Right kidney (tissue), 1 donor: ENCODE measurements around the gene OTUD7B.
"Not testable (repeated sequence)": the region's sequence is repeated elsewhere in the genome, so short reads cannot be mapped to it uniquely, and the experiment has no call there.

Source experiments
- DNase-seq: peaks from one replicate; pipeline ENCODE4 v3.0.0-alpha.2; 2016

Gene OTUD7B

DNA sequence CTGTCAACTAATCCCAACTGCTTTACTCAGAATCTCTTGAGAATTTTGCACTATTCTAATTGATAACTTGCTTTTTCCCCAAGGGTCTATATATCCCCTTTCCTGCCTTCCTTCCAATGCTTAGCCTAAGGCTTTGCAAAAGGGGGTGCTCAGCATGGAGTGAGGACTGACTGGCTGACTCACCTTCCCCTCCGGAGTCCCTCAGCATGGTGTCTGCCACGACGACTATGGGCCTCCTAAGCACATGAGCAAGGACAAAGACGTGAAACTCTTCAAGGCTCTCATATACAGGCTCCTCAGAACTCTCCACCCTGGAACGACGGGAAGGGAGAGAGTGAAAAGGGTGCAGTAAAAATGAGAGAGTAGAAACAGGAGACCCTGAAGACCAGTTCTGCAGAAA lies 60.6 kb downstream of the OTUD7B start:
- DNase-seq, result no peak

DNA sequence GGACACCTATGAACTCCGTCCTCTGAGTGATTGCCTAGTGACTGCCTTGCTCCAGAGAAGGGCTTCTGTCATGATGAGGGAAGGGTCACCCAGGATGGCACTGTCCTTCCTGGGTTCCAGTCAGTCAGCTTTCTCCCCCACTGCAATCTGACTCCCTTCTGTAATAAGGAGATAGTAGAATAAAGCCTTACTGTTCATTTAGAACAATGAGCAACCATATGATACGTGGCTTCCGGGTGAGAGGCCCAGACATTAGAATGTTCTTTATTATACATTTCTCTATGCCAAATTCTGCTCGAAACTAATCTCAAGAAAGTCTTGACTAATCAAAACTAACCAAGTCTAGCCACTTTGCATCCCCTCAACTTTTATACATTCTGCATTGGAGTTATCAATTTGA lies 65.3 kb downstream of the OTUD7B start:
- no peak for DNase-seq

DNA sequence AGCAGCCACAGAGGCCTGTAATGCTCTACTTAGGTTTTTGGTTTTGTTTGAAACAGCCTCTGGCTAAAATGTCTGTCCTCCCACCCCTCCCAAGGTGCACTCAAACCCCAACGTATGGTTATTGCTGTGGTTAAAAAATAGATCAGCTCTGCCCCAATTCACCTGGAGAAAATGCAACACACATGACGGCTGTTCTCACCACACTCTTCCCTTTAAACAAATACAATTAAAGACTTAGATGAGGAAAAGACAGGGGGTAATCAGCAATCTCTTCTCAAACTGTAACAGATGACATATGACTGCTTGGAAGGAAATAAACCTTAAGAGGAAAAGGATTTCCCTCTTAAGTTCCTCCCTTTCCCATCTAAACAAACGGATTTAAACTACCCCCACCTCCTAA lies 67.6 kb downstream of the OTUD7B start:
- no peak for DNase-seq

DNA sequence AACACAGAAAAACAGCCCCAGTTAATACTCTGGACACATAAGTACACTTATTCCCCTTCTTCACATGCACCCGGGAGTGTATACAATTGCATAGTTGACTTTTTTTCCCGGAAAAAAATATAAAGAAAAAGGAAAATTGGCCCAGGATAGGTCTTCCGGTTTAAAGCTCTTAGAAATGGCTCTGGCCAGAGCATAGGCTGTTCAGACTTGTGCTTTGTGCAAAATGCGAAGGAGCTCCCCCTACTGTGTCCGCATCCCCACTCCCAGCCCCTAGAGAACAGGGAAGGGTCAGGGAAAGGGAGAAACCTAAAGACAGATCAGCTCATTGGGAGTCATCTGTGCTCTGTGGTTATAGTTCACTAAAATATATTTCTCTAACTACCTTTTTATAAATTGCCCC lies 68.3 kb downstream of the OTUD7B start:
- DNase-seq, result peak; percentile 14

DNA sequence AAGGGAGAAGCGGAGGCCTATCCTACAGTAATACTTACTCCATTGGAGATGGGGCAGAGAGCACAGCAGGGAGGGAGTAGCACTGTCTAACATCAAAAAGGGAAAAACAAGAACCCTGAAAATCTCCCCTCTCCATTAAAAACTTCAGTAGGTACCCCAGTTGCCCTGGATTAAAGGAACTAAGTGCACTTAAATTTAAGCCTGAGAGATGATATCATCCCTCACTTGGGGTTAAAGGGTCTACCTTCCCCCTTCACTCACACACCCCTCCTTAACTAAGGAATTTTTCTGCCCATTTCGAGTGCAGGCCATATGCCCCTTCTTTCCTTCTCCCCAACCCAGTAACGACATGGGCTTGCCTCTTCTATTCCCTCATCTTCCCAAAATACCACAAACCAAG lies 70.1 kb downstream of the OTUD7B start:
- no peak for DNase-seq

DNA sequence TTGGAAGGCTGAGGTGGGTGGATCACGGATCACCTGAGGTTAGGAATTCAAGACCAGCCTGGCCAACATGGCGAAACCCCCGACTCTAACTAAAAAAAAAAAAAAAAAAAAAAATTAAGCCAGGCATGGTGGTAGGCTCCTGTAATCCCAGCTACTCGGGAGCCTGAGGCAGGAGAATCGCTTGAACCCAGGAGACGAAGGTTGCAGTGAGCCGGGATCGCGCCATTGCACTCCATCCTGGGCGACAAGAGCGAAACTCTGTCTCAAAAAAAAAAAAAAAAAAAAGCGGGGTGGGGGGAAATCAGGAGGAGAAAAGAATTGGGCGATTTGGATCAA lies 71.9 kb downstream of the OTUD7B start:
- DNase-seq, result not testable (repeated sequence)

DNA sequence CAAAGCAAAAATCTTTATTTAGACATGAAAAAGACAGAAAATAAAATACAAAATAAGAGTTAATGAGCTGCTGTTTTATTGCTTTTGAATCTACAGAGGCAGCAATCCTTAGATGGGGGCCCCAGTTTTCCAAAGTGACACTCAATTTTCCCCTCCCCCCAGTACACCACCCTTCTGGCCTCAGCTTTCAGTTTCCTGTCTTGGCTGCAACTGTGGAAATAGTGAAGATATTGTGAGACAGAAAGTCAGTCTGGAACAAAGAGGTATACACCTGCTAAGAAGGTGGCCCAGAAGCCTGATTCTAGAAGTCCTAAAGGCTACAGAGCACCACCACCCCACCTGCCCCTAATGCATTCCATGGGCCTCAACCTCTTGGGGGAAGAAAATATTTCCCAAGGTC lies 72.8 kb downstream of the OTUD7B start:
- no peak for DNase-seq

DNA sequence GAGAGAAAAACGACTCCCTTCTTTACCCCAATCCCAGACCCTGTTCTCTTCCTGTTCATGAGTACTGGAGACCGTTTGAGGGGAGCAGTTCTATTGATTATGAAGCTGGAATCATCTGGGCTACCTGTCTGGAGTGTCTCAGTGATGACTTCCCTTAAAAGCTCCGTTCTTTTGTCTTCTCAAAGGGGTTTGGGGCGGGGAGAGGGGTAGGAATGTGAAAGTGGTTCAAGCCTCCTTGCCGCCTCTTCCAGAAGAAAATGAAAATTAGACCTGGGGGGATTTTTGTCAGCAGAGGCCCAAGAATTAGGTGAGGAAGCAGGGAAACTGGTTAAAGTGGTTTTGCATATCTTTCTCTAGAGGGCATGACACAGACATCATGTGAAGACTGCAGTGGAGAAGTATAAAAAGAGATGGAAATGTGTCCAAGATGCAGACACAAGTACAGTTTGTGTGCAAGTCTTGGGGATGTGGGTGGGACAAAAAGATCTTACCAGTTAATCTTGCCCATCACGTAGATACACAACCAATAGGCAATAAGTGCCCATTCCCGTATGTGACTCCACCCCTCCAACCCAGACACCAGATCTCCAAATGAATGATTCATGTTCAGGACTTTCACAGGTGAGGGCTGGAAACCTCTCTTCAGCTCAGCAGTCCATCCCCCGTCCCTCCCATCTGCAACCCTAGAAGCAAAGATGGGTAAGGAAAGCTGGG lies 73.4 kb downstream of the OTUD7B start:
- peak; percentile 54 for DNase-seq

DNA sequence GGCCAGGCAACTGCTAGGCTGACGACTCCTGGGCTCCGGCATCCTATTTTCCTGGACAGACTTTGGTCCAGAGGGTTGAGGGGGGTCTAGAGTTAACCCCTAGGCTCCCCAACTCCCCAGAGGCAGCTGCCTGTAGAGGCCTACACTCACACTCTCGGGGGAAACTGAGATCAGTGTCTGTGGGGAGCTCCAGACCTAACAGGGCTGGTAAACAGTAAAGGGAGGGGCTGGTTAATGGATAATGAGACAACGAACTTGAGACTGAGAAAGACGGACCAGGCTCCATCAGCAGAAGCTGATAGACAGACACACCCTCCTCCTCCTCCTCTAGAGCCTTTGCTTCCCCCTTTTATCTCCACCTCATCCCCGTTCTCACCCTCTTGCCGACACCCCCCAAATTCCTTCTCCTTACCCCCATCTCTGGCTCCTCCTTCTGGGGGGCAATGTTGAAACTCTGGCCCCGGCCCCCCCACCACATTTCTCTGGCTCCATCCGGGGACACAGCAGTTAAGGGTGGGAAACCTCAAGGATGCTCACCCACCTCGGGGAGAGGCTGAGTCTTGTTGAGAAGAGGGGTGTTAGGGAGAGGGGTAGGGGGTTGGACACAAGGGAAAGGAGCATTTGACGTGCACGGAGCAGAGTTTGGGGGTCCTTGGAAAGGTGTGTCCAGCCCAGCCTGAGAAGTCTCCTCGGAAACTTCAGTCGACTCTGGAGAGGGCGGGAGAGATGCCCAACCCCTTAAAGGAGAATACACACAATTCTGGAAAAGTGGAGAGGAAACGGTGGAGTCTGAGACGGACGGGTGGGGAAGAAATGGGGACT lies 74.1 kb downstream of the OTUD7B start, which contains the start of gene MTMR11:
Gene MTMR11 (minus strand): TSS at position 710 of the 822 bp plus-strand sequence. CDS start 232 bp downstream, at position 478.
- peak; percentile 57 for DNase-seq

DNA sequence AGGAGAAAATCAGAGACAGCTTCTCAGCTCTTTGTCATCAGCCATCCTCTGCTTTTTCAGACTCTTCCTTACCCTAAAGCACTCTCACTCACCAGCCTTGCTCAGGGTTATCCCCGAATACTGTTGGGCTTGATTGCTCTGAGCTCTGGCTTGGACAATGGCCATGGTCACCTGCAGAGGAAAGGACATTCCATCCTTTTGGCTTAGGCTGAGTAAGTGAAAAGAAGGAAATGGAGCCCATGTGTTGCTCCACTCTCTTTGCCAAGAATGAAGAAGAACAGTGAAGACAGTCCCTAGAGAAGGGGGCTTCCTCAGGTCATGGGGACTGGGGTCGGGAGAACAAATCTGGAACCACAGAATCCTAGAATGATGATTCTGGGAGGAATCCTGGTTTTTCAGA lies 76.2 kb downstream of the OTUD7B start:
- DNase-seq, result no peak

DNA sequence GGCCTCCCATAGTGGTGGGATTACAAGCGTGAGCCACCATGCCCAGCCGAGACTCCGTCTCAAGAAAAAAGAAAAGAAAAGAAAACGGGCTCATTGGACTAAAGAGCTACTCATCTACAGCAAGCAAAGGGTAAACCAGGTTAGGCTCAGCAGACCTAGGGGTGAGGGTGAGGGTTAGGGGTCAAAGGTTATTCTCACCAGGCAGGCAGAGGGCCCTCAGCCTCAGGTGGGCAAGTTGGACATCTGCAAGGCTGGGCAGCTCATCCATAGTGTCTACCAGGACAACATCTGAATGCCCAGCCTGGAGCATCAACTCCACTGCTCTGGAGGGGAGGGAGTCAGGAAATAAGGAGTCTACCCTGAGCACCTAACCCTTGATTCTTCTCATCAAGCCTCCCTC lies 77.3 kb downstream of the OTUD7B start:
- no peak for DNase-seq

DNA sequence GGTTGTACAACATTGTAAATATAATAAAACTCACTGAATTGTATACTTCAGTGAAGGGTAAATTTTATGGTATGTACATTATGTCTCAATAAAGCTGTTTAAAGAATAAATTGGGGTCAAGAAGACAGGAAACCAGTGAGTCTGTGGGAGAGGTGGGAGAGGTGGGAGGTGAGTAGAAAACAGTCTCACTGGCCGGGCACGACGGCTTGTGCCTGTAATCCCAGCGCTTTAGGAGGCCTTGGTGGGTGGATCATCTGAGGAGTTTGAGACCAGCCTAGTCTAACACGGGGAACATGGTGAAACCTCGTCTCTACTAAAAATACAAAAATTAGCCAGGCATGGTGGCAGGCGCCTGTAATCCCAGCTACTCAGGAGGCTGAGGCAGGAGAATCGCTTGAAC lies 78.1 kb downstream of the OTUD7B start:
- no peak for DNase-seq

DNA sequence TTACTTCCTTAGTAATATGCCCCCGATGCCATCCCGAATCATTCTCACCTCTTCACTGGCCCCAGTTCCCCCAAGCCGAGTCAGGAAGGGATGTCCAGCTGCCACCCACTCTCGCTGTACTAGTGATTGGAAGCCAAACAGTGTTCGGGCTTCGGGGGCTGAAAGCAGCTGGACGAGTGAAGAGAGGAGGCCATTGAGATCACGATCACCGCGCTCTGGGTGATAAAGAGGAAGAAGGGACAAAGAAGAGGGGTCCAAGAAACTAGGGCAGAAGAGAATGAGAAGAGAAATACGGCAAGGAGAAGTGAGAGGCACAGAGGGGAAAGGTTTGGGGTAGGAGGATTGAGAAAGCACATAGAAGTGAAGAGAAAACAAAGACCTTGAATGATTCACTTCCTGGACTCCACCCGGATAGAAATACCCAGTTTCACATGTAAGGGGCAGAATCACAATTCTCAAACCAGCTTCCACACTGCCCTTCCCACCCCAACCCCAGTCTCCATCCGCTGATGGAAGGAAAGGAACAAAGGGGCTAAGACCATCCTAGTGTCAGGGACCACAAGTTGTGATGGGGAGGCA lies 79.2 kb downstream of the OTUD7B start:
- no peak for DNase-seq

DNA sequence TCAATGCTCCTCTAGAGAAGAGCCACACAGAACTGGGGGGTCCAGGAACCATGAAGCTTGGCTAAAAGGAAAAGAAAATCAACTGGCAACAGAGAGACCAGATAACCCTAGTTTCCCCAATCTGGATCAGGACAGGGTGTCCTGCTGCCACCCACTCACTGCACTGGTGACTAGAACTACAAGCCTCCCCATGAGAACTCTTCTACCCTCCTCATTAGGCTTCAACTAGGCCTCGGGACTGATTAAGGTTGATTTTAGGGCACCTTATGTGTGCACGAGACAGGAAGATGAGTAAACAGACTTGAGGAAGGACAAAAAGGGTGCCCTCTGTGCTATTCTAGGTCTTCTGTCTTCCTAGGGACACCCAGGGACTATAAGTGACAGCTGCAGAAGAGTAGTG lies 80.7 kb downstream of the OTUD7B start:
- DNase-seq, result no peak

DNA sequence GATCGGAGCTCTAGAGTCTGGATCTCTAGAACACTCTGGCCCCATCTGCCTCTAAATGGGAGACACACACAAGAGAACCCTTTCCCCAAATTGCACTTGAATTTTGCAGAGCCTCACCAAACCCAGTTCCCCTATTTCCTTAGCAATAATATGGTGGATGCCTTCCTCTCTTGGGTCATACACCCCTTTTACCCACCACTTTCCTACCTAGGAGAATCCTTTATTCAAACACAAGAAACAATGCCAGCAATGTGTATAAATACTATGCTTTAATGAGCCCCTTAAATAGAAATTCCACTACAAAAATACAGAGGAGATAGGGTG lies 82.2 kb downstream of the OTUD7B start:
- DNase-seq, result no peak

DNA sequence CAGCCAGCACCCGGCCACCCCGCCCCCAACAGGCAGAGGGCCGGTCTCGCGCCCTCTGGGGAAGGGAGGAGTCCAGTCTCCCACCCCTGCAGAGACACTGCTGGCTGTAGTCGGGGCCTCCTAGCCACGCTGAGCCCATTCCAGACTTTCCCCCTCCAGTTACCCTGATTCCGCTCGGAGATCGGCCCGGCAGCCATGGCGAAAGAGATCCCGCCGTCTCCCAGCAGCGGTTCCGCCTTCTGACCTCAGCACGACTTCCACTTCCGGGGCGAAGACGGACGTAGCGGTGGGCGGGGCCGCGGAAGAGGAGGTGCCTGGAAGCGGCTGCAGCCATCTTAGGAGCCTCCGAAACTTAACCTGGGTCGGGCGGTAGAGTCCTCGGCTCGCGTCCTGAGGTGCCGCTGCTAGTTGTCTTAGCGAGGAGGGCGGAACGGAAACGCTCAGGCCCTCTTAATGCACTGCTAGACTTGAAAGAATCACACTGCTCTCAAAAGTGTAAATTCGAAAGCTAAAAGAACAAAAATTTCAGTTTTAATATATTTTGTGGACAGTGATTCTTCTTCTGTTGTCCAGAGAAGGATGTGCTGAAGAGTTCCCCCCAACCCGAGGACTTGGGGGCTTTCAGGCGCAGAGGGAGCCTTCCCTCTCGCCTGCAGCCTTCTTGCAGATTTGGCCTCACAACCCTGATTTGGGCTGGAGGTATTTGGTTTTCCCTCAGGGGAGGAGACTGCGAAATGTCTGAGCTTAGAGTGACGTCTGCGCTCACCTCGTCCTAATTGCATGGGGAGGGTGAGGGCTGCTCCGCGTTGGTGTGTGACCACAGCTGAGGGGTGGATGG lies 82.7 kb downstream of the OTUD7B start, which contains the start of gene SF3B4:
Gene SF3B4 (minus strand): TSS at position 241 of the 838 bp plus-strand sequence. CDS start 44 bp downstream, at position 197.
- DNase-seq, result peak; percentile 90

DNA sequence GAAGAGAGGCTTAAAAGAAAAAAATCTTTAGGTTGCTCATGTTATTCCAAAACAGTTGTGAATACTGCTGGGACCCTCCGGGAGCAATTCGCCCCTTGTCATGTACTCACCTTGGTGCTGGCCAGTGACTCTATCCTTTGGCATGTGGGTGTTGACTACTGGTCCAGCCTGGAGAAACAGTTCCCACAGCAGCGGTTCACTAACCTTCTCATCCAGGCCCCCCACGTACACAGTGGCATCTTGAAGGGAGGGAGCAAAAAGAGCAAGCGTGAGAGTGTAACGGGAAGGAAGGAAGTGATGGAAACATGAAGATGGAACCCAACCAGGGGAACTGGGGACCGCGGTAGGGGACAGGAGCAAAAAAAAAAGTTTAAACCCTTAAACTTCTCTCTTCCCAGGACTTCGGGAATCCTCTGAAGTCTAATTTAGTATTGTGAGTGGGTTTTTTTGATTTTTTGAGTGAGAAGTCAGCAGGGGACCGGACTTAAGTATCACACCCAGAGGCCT lies 83.4 kb downstream of the OTUD7B start:
- DNase-seq, result no peak

DNA sequence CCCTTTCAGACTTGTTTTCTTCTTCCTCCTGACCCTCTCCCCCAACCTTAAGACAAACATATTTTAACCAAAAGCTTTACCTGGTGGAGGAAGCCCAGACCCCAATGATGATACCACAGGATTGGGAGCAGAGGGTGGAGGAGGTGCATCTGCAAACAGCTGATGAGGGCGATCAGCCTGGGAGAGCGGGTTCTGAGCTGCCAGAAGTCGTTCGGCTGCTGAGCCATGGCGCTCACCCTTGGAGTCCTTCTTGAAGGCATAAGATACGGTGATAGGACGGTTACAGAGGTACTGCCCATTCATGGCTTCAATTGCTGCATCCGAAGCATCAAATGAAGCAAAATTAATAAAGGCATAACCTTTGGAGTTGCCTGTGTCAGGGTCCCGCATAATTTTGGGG lies 84.2 kb downstream of the OTUD7B start:
- no peak for DNase-seq

DNA sequence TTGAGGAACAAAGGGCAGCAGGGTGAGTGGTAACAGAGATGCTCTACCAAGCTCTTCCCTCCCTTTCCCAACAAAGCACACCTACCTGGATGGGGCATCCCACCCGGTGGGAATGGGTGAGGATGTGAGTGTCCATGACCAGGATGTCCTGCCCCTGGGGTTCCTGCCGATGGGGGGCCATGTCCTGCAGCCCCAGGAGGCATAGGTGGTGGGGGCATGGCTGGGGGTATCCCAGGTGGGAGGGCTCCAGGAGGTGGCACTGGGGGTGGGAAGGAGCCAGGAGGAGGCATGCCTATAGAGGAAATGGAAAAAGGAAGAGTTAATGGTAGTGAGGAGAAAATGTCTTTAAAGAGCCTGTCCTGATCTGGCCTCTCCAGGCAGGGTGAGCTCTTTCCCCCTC lies 84.8 kb downstream of the OTUD7B start:
- no peak for DNase-seq

DNA sequence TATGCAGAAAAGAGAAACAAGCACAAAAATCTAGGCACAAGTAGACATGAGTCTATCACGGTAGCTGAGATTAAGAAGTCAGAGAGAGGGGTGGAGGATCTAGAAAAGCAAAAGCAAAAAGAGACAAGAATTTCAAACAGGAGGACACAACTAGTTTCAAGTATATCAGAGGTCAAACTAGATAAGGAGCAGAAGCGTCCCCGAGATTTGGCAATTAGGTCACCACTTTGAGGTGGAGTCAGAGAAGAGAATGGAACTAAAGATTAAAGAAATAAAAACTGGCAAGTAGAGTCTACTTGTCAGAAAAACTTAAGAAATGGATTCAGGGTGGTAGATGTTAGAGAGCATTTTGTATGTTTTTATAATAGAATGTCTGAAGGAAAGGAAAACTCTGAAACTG lies 85.2 kb downstream of the OTUD7B start:
- DNase-seq, result no peak

DNA sequence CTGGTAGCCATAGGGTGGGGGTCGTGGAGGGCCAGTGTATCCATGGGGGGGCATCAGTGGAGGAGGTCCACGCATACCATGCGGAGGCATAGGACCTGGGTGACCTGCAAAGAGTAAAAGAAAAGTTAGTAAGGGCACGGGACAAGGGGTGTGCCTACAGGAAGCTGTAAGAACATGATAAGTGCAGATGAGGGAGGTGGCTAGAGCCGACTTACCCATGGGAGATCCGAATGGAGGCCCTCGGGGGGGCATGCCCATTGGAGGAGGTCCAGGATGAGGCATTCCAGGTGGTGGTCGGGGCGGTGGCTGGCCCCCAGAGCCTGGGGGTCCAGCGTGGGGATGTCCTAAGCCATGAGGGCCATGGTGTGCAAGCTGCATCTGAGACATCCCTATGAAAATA lies 86.9 kb downstream of the OTUD7B start:
- no peak for DNase-seq

DNA sequence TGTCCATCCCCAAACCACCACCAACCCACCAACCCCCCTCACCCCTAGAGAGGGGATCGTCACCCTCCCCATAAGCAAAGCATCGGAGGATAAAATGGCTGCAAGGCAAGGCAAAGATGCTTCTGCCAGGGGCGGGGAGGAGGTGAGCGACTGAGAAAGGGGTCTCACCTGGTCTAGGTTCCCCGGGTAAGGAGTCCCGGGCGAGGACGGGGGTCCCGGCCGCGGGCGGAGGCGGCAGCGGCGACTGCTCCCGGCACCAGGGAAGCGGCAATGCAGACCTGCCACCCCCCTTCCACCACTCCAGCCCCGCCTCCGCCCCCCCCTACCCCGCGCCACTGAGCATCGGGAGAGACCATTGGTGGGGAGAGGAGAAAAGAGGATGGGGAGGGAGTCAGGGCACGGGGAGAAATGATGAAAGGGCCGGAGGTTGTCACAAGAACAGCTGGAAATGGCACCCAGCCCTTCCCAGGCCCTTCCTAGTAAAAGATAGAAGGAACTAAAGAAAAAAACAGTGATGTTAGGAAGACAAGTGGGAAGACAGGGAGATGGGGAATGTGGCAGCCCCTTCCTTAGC lies 92.9 kb downstream of the OTUD7B start, which contains the start of gene SV2A:
Gene SV2A (minus strand): TSS at position 274 of the 574 bp plus-strand sequence. CDS start 4,004 bp downstream, outside the sequence.
- peak; percentile 61 for DNase-seq
